Omental fat pad (tissue), 4 donors: ENCODE data around the gene CACNA1I. TPM values are rescaled to one million over a fixed set of nuclear protein-coding genes. Genes with fewer than 3 reads are reported as not detected.
"Not testable (repeated sequence)": the region's sequence is repeated elsewhere in the genome, so short reads cannot be mapped to it uniquely, and the experiment has no call there.

ENCODE experiments used
- ATAC-seq: fragments of 150-250 bp; one replicate; pipeline ENCODE4 v1.9.1; 2016; ENCODE audit warnings: mild to moderate bottlenecking, moderate library complexity; ENCODE audit not compliant: low FRiP score
- DNase-seq: peaks from one replicate; pipeline ENCODE4 v3.0.0-alpha.2; 2019; ENCODE audit warnings: low spot score
- CTCF ChIP-seq, 3 donors: fragments of 450-650 bp; IDR thresholded peaks; one replicate each; pipeline ENCODE4 v1.5.1; 2016 to 2017; ENCODE audit warnings: antibody characterized with exemption in 3 of 3, mild to moderate bottlenecking in 3 of 3, moderate library complexity in 2 of 3
- total RNA-seq, 4 donors: library from RNA; depleted of rRNA; stranded (reverse); fragments of >200 nt; gene quantifications; one replicate each; pipeline ENCODE4 v1.1.0, GENCODE V29; 2016

The CACNA1I gene
- under 1 TPM; 0.09 to 0.38 (median 0.26) TPM for total RNA-seq

- TF ChIP-seq CTCF (IDR thresholded peaks at IDR 0.05): no peak
- DNase-seq (no peak), ATAC-seq (no peak)
Measured at GRCh38 chr22:39570665-39571064, at the start of gene CACNA1I. CACNA1I (plus strand) TSS chr22:39570753; CDS start chr22:39570753, 0 bp downstream.

- not testable (repeated sequence) for ATAC-seq, DNase-seq
Measured at GRCh38 chr22:39521106-39521885, 49.3 kb upstream of the CACNA1I start.

- not testable (repeated sequence) for ATAC-seq, DNase-seq
Measured at GRCh38 chr22:39522091-39522490, 48.5 kb upstream of the CACNA1I start.

GRCh38 chr22:39522567-39523300 lies 47.8 kb upstream of the CACNA1I start:
- no peak for ATAC-seq
- no peak for DNase-seq
- TF ChIP-seq CTCF (IDR thresholded peaks at IDR 0.05): no peak

- DNase-seq (no peak), ATAC-seq (no peak)
- TF ChIP-seq CTCF (IDR thresholded peaks at IDR 0.05): no peak
Measured at GRCh38 chr22:39524089-39524752, 46.3 kb upstream of the CACNA1I start.

- DNase-seq (no peak), ATAC-seq (no peak)
- no peak for TF ChIP-seq CTCF (IDR thresholded peaks at IDR 0.05)
Measured at GRCh38 chr22:39524753-39525657, 45.5 kb upstream of the CACNA1I start.

- TF ChIP-seq CTCF (IDR thresholded peaks at IDR 0.05): no peak
- no peak for ATAC-seq
- no peak for DNase-seq
Measured at GRCh38 chr22:39525658-39525975, 44.9 kb upstream of the CACNA1I start.
